ENCODE data around the gene CHN2. TPM values are rescaled to one million over a fixed set of nuclear protein-coding genes. Genes with fewer than 3 reads are reported as not detected.

The CHN2 gene
- total RNA-seq, 1 experiment from 2014 or later: 0.15 TPM

GRCh38 chr7:29162577-29162976 lies 32.0 kb upstream of the CHN2 start:
- intact Hi-C loops (cut with micrococcal nuclease; ENCODE audit: unreplicated experiment): no loop called here
- TF ChIP-seq POLR2AphosphoS5 (IDR thresholded peaks at IDR 0.05; ENCODE audit: low read depth, low read length) (no peak), REST (IDR thresholded peaks at IDR 0.05; ENCODE audit: insufficient read depth in 1 of 2, low read depth in 2 of 2, low read length in 1 of 2) (no peak), SIN3A (IDR thresholded peaks at IDR 0.05; ENCODE audit: borderline replicate concordance, insufficient read depth, low read depth, low read length) (no peak), TCF7L2 (IDR thresholded peaks at IDR 0.05; ENCODE audit: low read depth, low read length) (no peak)
- TF ChIP-seq, protein P1, sequence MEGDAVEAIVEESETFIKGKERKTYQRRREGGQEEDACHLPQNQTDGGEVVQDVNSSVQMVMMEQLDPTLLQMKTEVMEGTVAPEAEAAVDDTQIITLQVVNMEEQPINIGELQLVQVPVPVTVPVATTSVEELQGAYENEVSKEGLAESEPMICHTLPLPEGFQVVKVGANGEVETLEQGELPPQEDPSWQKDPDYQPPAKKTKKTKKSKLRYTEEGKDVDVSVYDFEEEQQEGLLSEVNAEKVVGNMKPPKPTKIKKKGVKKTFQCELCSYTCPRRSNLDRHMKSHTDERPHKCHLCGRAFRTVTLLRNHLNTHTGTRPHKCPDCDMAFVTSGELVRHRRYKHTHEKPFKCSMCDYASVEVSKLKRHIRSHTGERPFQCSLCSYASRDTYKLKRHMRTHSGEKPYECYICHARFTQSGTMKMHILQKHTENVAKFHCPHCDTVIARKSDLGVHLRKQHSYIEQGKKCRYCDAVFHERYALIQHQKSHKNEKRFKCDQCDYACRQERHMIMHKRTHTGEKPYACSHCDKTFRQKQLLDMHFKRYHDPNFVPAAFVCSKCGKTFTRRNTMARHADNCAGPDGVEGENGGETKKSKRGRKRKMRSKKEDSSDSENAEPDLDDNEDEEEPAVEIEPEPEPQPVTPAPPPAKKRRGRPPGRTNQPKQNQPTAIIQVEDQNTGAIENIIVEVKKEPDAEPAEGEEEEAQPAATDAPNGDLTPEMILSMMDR (IDR thresholded peaks at IDR 0.05): no peak
- Histone ChIP-seq H3K4me1 (ENCODE audit: control insufficient read depth, insufficient read depth, low read length) (no peaks in the 10 kb centered on the region), H3K4me3 (ENCODE audit: low read depth in 2 of 2, low read length in 2 of 2) (no peak overlapping the region), H3K9me3 (ENCODE audit: control insufficient read depth, insufficient read depth, low read depth, low read length) (no peaks in the 10 kb centered on the region), H3K27ac (ENCODE audit: low read length) (no peak overlapping the region), H3K27me3 (ENCODE audit: control insufficient read depth, insufficient read depth, low read length) (peaks cover 28% of the 10 kb centered on the region), H3K36me3 (ENCODE audit: control insufficient read depth, insufficient read depth, low read length) (no peaks in the 10 kb centered on the region)
- CTCF ChIA-PET: no interaction called here
- no peak for DNase-seq (ENCODE audit: low read depth, low spot score)
- no TSS peak for BruUV-seq (replicated peaks)
- no peak for ATAC-seq
- POLR2A ChIA-PET: no interaction called here
- in situ Hi-C loops (cut with HindIII; ENCODE audit: low pct_unique_long_range_greater_than_20kb, low sequenced_read_pairs): no loop called here

DNA sequence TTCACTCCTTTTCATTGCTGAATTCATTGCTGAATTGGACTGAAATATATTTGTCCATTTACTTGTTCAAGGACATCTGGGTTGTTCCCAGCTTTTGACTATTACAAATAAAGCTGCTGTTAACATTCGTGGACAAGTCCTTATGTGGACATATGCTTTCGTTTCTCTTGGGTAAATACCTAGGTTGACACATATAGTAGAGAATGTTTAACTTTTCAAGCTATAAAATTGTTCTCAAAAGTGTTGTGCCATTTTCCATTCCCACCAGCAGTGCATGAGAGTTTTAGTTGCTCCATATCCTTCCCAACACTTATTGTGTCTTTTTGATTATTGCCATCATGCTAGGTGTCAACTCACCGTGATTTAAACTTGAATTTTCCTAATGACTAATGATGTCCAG lies 30.7 kb upstream of the CHN2 start:
- Histone ChIP-seq H3K4me1 (ENCODE audit: control insufficient read depth, insufficient read depth, low read length) (no peaks in the 10 kb centered on the region), H3K9me3 (ENCODE audit: control insufficient read depth, insufficient read depth, low read depth, low read length) (no peaks in the 10 kb centered on the region), H3K27me3 (ENCODE audit: control insufficient read depth, insufficient read depth, low read length) (peaks cover 19% of the 10 kb centered on the region), H3K36me3 (ENCODE audit: control insufficient read depth, insufficient read depth, low read length) (no peaks in the 10 kb centered on the region), H3K4me3 (ENCODE audit: low read depth in 2 of 2, low read length in 2 of 2) (no peak overlapping the region), H3K27ac (ENCODE audit: low read length) (no peak overlapping the region)
- TF ChIP-seq SIN3A (IDR thresholded peaks at IDR 0.05; ENCODE audit: borderline replicate concordance, insufficient read depth, low read depth, low read length) (no peak), REST (IDR thresholded peaks at IDR 0.05; ENCODE audit: insufficient read depth in 1 of 2, low read depth in 2 of 2, low read length in 1 of 2) (no peak), TCF7L2 (IDR thresholded peaks at IDR 0.05; ENCODE audit: low read depth, low read length) (no peak), POLR2AphosphoS5 (IDR thresholded peaks at IDR 0.05; ENCODE audit: low read depth, low read length) (no peak)
- TF ChIP-seq, protein P1 (IDR thresholded peaks at IDR 0.05): no peak
- ChIA-PET CTCF (no interaction called here), POLR2A (no interaction called here)
- no TSS peak for BruUV-seq (replicated peaks)
- in situ Hi-C loops (cut with HindIII; ENCODE audit: low pct_unique_long_range_greater_than_20kb, low sequenced_read_pairs): no loop called here
- intact Hi-C loops (cut with micrococcal nuclease; ENCODE audit: unreplicated experiment): no loop called here
- DNase-seq (ENCODE audit: low read depth, low spot score): no peak
- no peak for ATAC-seq

Measured in Panc1 (cell line).